Skin epidermis (tissue), 12 donors: ENCODE data around the gene TRAP1.
"Not testable (repeated sequence)": the region's sequence is repeated elsewhere in the genome, so short reads cannot be mapped to it uniquely, and the experiment has no call there.

Source experiments
- H3K27ac ChIP-seq, 21 experiments: fragments of 200-600 bp; sonication (generic) in 11 of 21; one replicate each; pipeline ENCODE4 v1.5.0; 2020; ENCODE audit warnings: mild to moderate bottlenecking in 3 of 21, inconsistent platforms in 2 of 21, moderate library complexity in 2 of 21
- H3K4me3 ChIP-seq, 7 experiments: fragments of 200-600 bp; sonication (generic) in 2 of 7; one replicate each; pipeline ENCODE4 v1.5.0; 2020; ENCODE audit warnings: inconsistent platforms in 2 of 7, mild to moderate bottlenecking in 2 of 7, moderate library complexity in 1 of 7

Gene TRAP1

GRCh38 chr16:3687021-3687420 is 30.3 kb downstream of the TRAP1 start:
- Histone ChIP-seq H3K27ac (no peak overlapping the region), H3K4me3 (no peak overlapping the region)

DNA sequence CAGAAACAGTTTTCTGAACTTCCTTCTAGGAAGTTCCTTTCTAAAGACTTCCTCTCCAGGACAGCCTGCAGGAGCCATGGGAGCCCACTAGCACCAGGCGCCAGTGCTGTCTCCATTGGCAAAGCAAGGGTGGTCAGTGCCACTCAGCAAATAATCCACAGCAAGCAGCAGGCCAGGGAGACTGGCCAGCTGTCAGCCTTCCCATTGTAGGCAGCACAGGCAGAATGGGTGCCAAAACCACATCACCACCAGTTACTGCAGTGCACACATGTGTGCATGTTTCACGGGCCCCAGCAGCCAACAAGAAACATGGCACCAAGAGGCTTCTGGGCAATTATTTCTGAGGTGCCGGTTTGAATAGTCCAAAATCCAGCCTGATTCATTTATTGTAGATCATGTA is 36.1 kb downstream of the TRAP1 start:
- H3K4me3 ChIP-seq = no peak overlapping the region
- no peak overlapping the region for H3K27ac ChIP-seq

- Histone ChIP-seq H3K27ac (no peak overlapping the region), H3K4me3 (no peak overlapping the region)
These were observed 39.3 kb downstream of the TRAP1 start for GRCh38 chr16:3677994-3678393.

- no peak overlapping the region for H3K4me3 ChIP-seq
- no peak overlapping the region for H3K27ac ChIP-seq
These were observed 41.7 kb downstream of the TRAP1 start for GRCh38 chr16:3675601-3676130.

- no peak overlapping the region for H3K27ac ChIP-seq
- H3K4me3 ChIP-seq = no peak overlapping the region
These were observed 42.6 kb downstream of the TRAP1 start for GRCh38 chr16:3674513-3675295.

- Histone ChIP-seq H3K4me3 (no peak overlapping the region), H3K27ac (no peak overlapping the region)
These were observed 43.5 kb downstream of the TRAP1 start for GRCh38 chr16:3673676-3674377.

DNA sequence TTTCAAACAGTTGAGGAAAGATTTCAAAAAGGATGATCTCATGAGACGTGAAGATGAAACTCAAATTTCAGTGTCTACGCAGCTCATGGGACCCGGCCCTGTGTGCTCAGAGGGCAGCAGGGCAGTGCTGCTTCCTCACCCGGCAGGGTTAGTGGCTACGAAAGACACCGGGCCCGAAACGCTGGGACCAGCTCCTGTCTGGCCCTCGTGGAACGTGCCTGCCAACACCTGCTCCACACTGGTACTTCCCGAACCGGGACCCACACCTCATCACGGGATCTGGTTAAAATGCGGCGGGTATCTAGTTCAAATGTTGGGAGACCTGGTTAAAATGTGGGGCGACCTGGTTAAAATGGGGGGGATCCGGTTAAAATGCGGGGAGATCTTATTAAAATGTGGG is 44.1 kb downstream of the TRAP1 start:
- Histone ChIP-seq H3K27ac (no peak overlapping the region), H3K4me3 (no peak overlapping the region)

GRCh38 chr16:3672571-3673041 is 44.7 kb downstream of the TRAP1 start:
- Histone ChIP-seq H3K27ac (no peak overlapping the region), H3K4me3 (no peak overlapping the region)

GRCh38 chr16:3671424-3671823 is 45.9 kb downstream of the TRAP1 start:
- H3K27ac ChIP-seq = no peak overlapping the region
- no peak overlapping the region for H3K4me3 ChIP-seq

DNA sequence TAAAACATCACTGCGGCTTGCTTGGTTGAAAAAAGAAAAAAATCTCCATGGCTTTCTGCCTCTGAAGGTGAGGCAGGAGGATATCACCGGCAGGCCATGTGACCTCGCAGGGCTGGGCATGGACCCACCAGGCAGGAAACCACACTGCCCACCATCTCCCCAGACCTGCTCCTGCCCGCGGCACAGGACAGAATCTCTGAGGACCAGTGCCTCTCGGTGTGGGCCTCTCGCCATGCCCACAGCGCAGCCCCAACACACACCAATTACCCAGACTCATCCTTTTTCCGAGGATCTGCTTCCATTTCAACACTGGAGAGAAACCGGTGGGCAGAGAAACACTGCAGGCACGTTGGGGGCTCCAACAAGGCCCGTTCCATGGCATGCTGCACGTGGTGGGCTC is 46.6 kb downstream of the TRAP1 start:
- no peak overlapping the region for H3K4me3 ChIP-seq
- no peak overlapping the region for H3K27ac ChIP-seq

- Histone ChIP-seq H3K27ac (no peak overlapping the region), H3K4me3 (no peak overlapping the region)
These were observed 48.2 kb downstream of the TRAP1 start for GRCh38 chr16:3669082-3669481.

- H3K27ac ChIP-seq = no peak overlapping the region
- H3K4me3 ChIP-seq = no peak overlapping the region
These were observed 48.7 kb downstream of the TRAP1 start for GRCh38 chr16:3668626-3669025.

DNA sequence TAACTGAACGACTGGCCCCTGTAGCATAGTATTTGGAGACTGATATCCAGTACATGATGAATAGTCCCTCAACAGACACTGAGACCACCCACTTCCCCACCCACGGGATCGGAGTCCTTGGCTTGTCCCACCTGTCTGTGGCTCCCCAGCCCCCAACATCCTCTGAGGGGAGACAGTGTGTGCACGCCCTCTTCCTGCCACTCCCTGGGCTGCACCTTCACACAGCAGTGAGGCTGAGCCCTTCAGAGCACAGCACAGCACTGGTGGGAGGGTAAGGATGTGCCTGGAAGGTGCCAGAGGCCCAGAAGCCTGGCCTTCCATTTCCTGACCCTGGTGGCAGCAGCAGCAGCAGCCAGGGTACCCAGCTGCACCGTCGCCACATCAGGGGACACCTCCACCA is 51.8 kb downstream of the TRAP1 start:
- no peak overlapping the region for H3K27ac ChIP-seq

GRCh38 chr16:3664187-3664896 is 53.0 kb downstream of the TRAP1 start:
- Histone ChIP-seq H3K27ac (no peak overlapping the region), H3K4me3 (no peak overlapping the region)

More for the DNA sequence above, 51.8 kb downstream of the TRAP1 start:
- H3K4me3 ChIP-seq = no peak overlapping the region

DNA sequence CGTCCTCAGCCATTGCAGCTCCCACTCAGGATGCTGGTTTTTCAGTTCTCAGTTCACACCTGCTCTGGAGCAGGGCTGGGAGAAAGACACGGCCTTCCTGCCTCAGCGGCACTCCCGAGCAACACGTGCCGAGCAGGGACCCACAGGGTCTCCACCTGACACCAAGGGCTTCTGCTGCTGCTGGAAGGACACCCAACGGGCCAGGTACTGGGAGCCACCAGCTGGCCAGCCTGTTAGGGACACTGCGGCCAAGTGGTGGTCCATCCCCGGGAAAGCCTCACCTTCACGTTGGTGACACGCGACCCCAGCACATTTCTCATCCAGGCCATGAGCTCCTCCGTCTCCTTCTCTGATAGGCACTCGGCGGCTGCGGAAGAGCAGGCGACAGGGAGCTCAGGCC is 54.7 kb downstream of the TRAP1 start:
- no peak overlapping the region for H3K4me3 ChIP-seq
- no peak overlapping the region for H3K27ac ChIP-seq

DNA sequence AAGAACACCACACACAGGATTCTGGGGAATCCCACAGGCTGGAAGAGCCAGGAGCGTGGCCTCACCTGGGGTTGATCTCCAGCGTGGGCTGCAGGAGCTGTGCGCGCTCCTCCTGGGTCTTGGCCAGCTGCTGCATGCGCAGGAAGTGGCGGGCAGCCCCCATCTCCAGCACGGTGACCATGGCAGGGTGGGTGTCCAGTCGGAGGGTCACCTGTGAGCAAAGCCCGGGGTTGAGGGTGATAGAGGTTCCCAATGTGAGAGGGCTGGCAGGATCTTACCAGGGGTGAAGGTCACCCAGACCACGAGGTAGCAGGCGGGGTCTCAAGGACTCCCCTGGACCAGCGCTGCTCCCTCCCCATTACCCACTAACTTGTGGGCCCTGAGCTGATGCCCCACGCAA is 55.4 kb downstream of the TRAP1 start:
- H3K27ac ChIP-seq = no peak overlapping the region
- H3K4me3 ChIP-seq = no peak overlapping the region

DNA sequence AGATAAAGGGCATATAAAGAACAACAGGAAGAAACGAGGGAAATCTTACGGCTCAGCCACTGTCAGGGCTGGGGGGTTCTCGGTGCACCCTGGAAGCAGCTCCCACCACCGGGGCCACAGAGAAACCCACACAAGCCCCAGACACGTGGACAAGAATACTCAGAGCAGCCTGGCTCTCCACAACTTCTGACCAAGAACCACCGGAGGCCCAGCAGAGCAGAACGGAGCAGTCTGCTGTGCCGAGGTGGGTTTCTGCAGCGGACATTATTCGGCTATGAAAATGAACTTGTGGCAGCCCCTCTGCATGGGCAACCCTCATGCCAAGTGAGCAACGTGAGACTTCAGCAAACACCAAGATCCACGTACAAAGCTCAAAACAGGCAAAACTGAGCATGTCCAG is 56.0 kb downstream of the TRAP1 start:
- Histone ChIP-seq H3K27ac (no peak overlapping the region), H3K4me3 (no peak overlapping the region)

DNA sequence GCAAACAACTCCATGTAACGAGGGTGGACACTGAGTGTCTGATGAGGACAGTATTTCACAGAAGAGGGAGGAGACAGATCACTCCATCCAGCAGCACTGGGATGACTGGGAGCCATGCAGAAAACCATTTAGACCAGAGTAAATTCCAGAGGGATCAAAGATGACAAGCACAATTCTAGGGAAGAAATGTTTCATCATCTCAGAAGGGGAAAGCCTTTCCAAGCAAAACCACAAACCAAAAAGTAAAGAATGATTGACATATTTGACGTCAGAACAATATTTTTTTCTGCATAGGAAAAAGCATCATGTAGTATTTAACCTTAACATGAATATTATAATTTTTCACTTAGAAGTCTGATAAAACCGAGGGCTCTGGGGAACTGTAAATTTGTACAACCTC is 58.1 kb downstream of the TRAP1 start:
- H3K4me3 ChIP-seq = no peak overlapping the region
- H3K27ac ChIP-seq = no peak overlapping the region

DNA sequence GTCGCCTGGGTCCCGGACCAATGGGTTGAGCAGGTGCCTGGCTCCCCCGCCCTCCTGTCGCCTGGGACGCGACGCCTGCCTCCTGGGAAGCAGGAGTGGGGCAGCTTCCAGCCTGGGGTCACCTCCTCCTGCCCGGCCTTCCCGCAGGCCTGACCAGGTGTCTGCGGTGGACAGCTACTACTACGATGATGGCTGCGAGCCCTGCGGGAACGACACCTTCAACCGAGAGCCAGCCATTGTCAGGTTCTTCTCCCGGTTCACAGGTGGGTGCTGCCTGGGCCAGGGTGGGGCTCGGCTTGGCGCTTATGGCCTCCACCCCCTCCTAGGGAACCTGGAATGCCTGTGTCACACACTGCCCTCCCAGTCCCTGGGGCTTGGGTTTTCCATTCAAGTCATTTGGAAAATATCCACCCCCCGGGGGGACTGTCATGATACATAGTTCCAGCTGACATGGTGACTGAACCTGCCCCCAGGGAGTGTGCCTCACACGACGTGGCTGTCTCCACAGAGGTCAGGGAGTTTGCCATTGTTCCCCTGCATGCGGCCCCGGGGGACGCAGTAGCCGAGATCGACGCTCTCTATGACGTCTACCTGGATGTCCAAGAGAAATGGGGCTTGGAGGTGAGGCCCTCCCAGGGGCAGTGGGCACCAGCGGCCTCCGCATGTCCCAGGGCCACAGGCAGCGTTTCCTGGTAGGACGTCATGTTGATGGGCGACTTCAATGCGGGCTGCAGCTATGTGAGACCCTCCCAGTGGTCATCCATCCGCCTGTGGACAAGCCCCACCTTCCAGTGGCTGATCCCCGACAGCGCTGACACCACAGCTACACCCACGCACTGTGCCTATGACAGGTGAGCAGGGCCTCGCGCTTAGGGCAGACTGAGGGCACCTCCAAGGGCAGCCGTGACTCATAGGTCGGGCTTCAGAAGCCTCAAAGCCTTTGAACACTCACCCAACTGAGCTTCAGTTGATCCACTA is 60.5 kb downstream of the TRAP1 start:
- no peak overlapping the region for H3K4me3 ChIP-seq
- no peak overlapping the region for H3K27ac ChIP-seq

DNA sequence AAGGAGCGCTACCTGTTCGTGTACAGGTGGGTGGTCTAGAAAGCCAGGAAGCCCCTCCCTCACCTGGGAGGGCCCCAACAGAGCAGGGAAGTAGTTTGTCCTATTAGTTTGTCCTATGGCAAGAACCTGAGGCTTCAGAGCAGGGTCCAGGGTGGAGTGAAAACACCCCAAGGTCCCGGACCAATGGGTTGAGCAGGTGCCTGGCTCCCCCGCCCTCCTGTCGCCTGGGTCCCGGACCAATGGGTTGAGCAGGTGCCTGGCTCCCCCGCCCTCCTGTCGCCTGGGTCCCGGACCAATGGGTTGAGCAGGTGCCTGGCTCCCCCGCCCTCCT is 61.2 kb downstream of the TRAP1 start:
- H3K4me3 ChIP-seq = not testable (repeated sequence)

More for the DNA sequence above, 61.2 kb downstream of the TRAP1 start:
- not testable (repeated sequence) for H3K27ac ChIP-seq
